Colon (tissue), 2 donors: Measurements from ENCODE around the gene BTN3A1.
"Not testable (repeated sequence)": the region's sequence is repeated elsewhere in the genome, so short reads cannot be mapped to it uniquely, and the experiment has no call there.

Experiments used
- FAIRE-seq: peaks from 2 replicates; lab custom pipeline; 2012; peaks lifted over from hg19 to GRCh38; lab: Jason Lieb, UNC
- donor health status: control.
- donor health status: control.

BTN3A1 gene

DNA sequence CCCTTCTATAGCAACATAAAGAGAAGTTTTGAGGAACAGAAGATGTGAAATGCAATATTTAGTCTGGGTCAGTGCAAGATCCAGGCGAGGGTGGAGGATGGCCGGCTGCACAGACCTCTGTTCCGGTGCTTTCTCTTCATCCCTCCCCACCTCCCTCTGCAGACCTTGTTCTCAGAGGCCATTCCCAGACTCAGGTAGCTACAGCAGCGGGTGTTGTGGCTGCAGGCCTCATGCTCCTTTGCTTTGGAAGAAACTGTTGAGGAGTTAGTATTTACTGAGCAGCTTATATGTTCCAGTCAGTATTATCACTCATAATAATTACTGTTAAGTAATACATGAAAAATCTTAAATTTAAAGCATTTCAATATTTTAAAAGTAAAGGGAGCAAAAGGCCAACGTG, 39.9 kb downstream of the BTN3A1 start:
- FAIRE-seq: no peak

DNA sequence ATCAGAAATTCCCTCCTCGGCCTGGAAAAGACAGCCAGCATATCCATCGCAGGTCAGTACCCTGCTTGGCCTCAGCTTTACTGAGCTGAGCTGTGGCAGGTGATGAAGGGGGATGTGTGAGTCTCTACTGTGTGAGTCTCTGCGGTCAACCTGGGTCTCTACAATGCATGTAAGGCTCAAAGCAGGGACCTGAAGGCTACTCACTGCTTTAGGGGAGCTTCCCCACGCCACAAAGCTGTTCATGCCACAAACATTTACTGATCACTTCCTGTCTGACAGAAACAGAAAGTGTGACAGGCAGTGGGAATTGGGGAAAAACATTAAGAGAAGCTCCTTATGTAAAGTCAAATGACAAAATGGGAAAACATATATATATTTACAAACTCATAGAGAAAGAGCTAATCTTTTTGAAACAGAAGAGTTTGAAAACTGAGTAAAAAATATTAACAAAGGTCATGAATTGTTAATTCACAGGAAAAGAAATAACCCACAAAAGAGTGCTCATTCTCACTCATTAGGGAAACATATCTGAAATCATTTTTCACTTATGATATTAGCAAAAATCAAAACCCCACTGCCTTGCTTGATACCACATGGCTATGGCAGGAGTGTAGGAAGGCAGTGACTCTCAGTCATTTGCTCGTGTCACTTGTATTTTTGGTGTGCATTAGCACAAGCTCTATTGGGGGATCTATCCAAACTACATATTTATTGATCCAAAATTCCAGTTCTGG, 44.0 kb downstream of the BTN3A1 start:
- FAIRE-seq: no peak

DNA sequence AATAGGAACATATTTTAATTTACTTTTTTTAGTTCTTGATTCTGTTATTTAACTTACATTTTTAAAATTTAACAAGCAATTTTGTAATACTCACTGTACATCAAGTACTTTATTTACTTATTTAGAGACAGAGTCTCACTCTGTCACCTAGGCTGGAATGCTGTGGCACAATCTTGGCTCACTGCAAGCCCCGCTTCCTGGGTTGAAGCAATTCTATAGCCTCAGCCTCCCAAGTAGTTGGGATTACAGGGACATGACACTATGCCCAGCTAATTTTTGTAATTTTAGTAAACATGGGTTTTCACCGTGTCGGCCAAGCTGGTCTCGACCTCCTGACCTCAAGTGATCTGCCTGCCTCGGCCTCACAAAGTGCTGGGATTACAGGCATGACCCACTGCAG, 45.2 kb downstream of the BTN3A1 start:
- no peak for FAIRE-seq

DNA sequence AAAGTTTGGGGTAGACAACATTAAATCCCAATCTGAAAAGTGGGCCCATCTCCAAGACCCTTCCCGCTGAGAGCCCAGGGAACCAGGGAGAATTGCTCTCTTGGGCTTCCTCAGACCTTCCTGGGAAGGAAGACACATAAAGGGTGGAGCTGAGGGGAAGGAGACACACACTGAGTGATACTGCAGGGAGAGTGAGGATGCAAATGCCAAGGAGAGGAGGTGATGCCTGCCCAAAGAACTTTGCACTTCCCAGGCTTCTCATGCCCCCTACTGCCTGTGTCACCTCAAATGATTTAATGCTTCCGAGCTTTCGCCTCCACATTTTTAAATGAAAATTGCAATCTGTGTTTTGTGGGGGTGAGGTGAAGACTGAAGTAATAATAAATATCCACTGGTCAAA, 48.2 kb downstream of the BTN3A1 start:
- FAIRE-seq: no peak

DNA sequence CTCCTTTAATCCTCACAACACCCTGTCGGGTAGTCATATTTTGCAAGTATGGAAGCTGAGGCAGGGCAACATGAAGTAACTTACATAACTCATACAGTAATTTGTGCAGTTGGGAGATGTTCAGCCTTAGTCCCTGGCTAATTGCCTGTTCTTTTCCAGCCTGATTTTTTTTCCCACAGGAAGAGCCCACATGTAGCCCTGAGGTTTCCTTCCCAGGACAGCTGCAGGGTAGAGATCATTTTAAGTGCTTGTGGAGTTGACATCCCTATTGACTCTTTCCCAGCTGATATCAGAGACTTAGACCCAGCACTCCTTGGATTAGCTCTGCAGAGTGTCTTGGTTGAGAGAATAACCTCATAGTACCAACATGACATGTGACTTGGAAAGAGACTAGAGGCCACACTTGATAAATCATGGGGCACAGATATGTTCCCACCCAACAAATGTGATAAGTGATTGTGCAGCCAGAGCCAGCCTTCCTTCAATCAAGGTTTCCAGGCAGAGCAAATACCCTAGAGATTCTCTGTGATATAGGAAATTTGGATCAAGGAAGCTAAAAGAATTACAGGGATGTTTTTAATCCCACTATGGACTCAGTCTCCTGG, 50.7 kb downstream of the BTN3A1 start:
- FAIRE-seq: no peak

DNA sequence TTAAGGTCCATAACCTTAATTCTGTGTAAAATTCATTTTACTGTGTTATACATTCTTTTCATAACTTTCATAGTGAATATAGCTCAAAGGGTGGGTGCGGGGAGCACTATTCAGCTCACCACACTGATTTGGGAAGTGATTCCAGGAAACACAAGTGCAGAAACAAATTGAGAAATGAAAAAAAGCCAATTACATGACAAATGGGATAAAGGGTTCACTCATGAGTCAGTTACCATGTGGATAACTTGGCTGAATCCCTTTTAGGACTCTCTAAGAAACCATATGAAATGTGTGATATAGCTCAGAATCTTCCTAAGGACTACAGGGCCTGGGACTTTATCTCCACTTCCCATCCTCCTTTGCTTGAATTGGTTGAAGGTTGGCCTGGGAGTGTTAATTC, 52.6 kb downstream of the BTN3A1 start:
- FAIRE-seq: no peak

DNA sequence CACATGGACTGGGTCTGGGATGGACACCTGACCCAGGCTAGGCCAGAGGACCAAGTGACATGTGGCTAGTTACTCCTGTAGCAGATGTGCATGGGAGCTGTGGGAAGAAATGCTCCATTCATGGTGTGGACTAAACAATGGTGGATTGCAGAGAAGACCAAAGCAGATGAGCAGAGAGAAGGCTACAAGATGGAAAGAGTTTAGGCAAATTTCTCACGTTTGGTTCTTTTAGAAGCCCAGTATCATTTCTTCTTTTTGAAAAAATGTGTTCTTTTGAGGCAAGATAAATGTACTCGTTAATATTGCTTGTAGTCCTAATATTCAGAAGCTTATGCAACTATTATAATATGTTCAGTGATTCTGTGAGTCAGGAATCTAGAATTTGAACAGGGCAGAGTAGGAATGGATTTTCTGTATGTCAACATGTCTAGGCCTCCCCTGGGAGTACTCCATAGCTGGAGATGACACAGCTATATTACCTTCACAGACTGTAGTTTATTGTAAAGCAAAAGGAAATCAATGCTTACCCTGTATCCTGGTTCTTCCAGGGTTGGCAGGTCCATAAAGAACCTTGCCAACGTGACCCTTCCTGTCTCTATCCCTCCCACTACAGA, 53.4 kb downstream of the BTN3A1 start:
- no peak for FAIRE-seq

DNA sequence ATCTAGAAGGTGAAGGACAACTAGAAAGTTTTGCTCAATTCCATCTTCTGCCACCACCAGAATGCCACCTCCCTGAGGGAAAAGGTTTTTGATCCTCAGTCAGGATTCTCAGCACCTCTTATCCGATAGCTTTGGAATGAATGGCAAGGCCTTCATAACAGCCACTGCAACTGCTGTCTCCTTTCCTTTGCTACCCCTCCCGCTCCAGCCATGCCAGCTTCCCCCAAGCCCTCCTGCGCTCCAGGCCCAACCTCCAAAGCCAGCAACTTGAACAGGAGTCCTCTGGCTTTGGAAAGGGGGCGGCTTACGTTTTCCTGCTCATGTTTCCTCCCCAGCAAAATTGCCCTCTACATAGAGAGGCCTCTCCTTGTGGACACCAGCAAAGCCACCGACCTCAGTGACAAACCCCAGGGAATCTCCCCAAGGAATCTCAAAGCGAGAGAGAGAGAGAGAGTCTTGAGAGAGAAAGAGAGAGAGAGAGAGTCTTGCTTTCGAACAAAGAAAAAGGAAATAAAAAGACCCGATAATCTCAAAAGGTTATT, 55.3 kb downstream of the BTN3A1 start:
- FAIRE-seq: no peak

DNA sequence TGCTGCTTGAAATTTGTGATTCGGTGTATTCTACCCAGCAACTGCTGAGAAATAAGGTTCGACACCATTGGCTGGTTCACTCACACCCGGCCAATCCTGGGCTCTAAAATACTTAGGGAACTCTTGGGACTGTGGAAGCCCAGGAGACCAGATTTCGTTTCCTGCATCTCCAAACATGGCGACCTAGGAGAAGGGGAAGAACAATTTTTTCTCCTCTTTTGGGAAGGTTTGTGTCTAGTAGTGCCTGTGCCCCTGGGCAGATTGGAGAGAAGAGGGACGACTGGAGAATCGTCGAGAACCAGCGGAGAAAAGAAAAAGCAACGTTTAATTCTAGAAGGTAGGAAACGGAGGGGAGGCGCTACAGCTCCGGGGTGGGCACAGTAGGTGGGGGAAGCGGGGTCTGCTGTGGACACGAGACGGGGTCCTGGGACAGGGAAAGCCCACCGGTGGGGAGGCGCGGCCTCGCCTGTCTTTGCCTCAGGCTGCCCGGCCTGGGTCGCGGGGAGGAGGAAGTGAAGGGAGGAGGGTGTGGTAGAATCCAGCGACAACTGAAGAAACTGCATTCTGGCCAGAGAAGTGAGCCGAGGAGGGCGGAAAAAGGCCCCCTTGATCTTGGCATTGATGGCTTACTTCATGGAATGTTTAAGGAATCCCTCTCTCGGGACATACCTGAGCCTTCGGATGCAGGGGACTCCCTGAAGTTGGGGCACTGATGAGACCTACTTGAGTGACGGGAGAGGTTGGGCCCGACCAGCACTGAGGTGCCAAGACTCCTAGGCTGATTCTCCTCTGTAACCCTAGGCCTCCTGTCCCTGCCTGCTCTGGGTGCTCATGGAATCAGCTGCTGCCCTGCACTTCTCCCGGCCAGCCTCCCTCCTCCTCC, 56.0 kb downstream of the BTN3A1 start, which contains the start of gene BTN2A1:
BTN2A1 (plus strand) TSS at position 150 of the 883 bp plus-strand sequence; CDS start at position 832, 682 bp downstream.
- FAIRE-seq: peak; percentile 18

DNA sequence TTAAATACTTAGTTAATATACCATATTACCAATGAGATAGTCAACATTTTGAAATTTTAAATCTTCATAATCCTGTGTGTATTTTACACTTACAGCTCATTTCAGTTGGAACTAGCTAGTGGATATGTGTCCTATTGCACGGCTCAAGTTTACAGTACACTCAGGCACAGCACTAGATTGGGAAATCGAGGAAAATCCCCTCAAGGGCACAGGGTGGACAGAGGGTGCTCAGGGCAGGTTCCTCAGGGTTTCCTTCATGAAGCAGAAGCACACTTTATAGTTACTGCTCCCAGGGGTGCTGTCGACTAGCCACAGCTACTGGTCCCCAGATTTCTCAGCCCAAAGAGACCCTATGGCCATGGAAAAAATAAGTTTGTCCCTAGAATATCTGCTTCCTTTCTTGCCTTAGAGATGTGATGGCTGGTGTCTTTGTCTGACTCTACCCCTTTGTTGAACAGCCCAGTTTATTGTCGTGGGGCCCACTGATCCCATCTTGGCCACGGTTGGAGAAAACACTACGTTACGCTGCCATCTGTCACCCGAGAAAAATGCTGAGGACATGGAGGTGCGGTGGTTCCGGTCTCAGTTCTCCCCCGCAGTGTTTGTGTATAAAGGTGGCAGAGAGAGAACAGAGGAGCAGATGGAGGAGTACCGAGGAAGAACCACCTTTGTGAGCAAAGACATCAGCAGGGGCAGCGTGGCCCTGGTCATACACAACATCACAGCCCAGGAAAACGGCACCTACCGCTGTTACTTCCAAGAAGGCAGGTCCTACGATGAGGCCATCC, 57.1 kb downstream of the BTN3A1 start:
- FAIRE-seq: no peak

DNA sequence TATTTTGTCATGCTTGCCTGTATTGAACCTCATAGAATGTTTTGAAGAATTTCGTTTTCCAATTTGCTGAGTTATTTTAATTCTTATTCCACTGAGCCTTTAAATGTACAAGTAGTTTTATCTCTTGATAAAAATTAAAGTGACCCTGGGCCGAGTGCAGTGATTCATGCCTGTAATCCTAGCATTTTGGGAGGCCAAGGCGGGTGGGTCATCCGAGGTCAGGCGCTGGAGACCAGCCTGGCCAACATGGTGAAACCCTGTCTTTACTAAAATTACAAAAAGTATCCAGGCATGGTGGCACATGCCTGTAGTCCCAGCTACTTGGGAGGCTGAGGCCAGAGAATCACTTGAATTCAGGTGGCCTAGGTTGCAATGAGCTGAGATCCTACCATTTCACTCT, 59.3 kb downstream of the BTN3A1 start:
- FAIRE-seq: not testable (repeated sequence)

DNA sequence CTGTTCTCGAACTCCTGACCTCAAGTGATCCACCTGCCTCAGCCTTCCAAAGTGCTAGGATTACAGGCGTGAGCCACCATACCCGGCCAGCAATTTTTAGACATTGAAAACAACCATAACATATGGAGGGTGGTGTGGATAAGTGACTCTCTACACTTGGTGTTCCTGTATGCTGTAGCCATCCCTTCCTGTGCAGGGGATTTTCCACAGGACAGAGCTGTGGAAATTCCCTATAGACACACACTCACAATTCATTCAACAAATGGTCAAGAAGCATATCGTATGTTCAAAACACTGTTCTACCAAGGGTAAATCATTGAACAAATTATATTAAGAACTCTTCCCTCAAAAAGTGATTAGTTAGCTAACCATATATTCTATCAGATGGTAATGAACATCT, 61.9 kb downstream of the BTN3A1 start:
- FAIRE-seq: no peak

DNA sequence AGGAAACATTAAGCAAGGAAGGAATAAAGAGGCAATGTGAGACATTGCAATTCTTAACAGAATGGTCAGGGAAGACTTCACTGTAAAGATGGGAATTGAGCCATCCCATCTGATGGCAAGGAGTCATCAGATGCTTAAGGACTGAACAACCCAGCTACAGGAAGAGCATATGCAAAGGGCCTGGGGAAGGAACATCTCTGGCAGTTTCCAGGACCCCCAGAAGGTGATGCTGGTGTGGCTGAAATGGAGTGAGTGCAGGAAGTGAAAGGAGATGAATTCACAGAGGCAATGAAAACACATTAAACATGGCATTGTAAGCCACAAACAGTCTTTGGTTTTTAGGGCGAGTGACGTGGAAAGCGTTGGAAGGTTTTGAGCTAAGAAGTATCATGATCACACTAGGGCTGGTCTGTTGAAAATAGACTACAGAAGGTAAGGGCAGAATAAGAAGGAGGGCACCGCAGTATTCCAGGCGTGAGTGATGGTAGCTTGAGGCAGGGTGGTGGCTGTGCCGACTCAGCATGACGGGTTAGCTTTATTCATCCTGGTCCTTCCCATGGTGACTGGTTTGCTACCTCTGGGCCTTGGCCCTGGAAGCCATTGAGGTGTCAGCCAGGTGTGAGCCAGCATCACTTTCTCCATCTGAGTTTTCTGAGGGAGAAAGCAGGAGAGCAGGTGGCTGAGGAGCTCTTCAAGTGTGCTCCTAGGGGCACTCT, 62.5 kb downstream of the BTN3A1 start:
- no peak for FAIRE-seq
